Activated naive CD8-positive, alpha-beta T cell treated with anti-CD3 and anti-CD28 coated beads, Interleukin-2, amount 10 ng/mL, durations not matched to agents 7 days and 5 days (primary cell): ENCODE measurements around the gene OR11L1. TPM values are rescaled to one million over a fixed set of nuclear protein-coding genes. Genes with fewer than 3 reads are reported as not detected.

Experiments used
- ATAC-seq: fragments of 150-1000 bp; cut with Tn5 transposase; one replicate; pipeline ENCODE4 v1.10.0; 2021; ENCODE audit warnings: low read depth, moderate library complexity
- POLR2A ChIA-PET: fragments of 350-600 bp; sonication (Branson Sonifier 250); formaldehyde crosslinking; loops from one replicate; lab custom pipeline; 2021; ENCODE audit warnings: antibody characterized with exemption; lab: Charles Lee
- DNase-seq: peaks from one replicate; pipeline ENCODE4 v3.0.0; 2021
- H3K27ac Mint-ChIP-seq: one replicate; pipeline ENCODE4 v1.8.0; 2022; ENCODE audit warnings: mild to moderate bottlenecking, mixed read lengths
- H3K27me3 Mint-ChIP-seq: one replicate; pipeline ENCODE4 v1.8.0; 2022; ENCODE audit warnings: mild to moderate bottlenecking, moderate library complexity, mixed read lengths
- H3K36me3 Mint-ChIP-seq: one replicate; pipeline ENCODE4 v1.8.0; 2021; ENCODE audit warnings: mild to moderate bottlenecking, mixed read lengths
- H3K4me1 Mint-ChIP-seq: one replicate; pipeline ENCODE4 v1.8.0; 2021; ENCODE audit warnings: mixed read lengths
- H3K4me3 Mint-ChIP-seq: one replicate; pipeline ENCODE4 v1.8.0; 2022; ENCODE audit warnings: mild to moderate bottlenecking, moderate library complexity, mixed read lengths
- H3K9me3 Mint-ChIP-seq: one replicate; pipeline ENCODE4 v1.8.0; 2021; ENCODE audit warnings: mixed read lengths
- total RNA-seq, 2 experiments: library from RNA; stranded (reverse); gene quantifications; one replicate each; pipeline ENCODE4 v1.2.3, GENCODE V29; 2021

Gene OR11L1
- not detected for total RNA-seq

GRCh38 chr1:247841796-247842195, at the start of gene OR11L1:
Gene OR11L1 (minus strand): TSS chr1:247841896. CDS start chr1:247841896, 0 bp downstream.
- peaks cover 3% of the 10 kb centered on the region for H3K4me1 Mint-ChIP-seq
- no peak for DNase-seq
- H3K36me3 Mint-ChIP-seq, result no peaks in the 10 kb centered on the region
- no peak within 1 kb of the TSS for H3K27ac Mint-ChIP-seq
- POLR2A ChIA-PET, result no interaction called here
- no peak for ATAC-seq
- H3K9me3 Mint-ChIP-seq, result no peaks in the 10 kb centered on the region
- H3K27me3 Mint-ChIP-seq, result no peaks in the 10 kb centered on the region
- H3K4me3 Mint-ChIP-seq, result no peak within 1 kb of the TSS

- no peak overlapping the region for H3K4me3 Mint-ChIP-seq
- no peak for ATAC-seq
- no peaks in the 10 kb centered on the region for H3K36me3 Mint-ChIP-seq
- H3K4me1 Mint-ChIP-seq, result no peaks in the 10 kb centered on the region
- H3K27me3 Mint-ChIP-seq, result no peaks in the 10 kb centered on the region
- DNase-seq, result no peak
- no peak overlapping the region for H3K27ac Mint-ChIP-seq
- no peaks in the 10 kb centered on the region for H3K9me3 Mint-ChIP-seq
- POLR2A ChIA-PET, result no interaction called here
These were observed 43.2 kb upstream of the OR11L1 start for GRCh38 chr1:247884797-247885413.

GRCh38 chr1:247883346-247883745, 41.6 kb upstream of the OR11L1 start:
- ATAC-seq (no peak), DNase-seq (no peak)
- no peak overlapping the region for H3K4me3 Mint-ChIP-seq
- H3K4me1 Mint-ChIP-seq, result no peaks in the 10 kb centered on the region
- no peaks in the 10 kb centered on the region for H3K27me3 Mint-ChIP-seq
- no peaks in the 10 kb centered on the region for H3K9me3 Mint-ChIP-seq
- no peaks in the 10 kb centered on the region for H3K36me3 Mint-ChIP-seq
- POLR2A ChIA-PET, result no interaction called here
- no peak overlapping the region for H3K27ac Mint-ChIP-seq

- ATAC-seq, result no peak
- Mint-ChIP-seq H3K4me1 (no peaks in the 10 kb centered on the region), H3K27me3 (peaks cover 7% of the 10 kb centered on the region), H3K9me3 (no peaks in the 10 kb centered on the region), H3K36me3 (no peaks in the 10 kb centered on the region), H3K4me3 (no peak overlapping the region), H3K27ac (no peak overlapping the region)
- DNase-seq, result no peak
- POLR2A ChIA-PET, result no interaction called here
These were observed 23.7 kb upstream of the OR11L1 start for GRCh38 chr1:247865416-247865815.

- no peak for DNase-seq
- Mint-ChIP-seq H3K9me3 (no peaks in the 10 kb centered on the region), H3K27ac (no peak overlapping the region), H3K4me3 (no peak overlapping the region), H3K36me3 (no peaks in the 10 kb centered on the region), H3K4me1 (no peaks in the 10 kb centered on the region), H3K27me3 (peaks cover 7% of the 10 kb centered on the region)
- no peak for ATAC-seq
- POLR2A ChIA-PET, result no interaction called here
These were observed 22.9 kb upstream of the OR11L1 start for GRCh38 chr1:247864644-247865043.

- no peak for ATAC-seq
These were observed 21.1 kb upstream of the OR11L1 start for GRCh38 chr1:247862756-247863155.

GRCh38 chr1:247857985-247858619, 16.4 kb upstream of the OR11L1 start:
- peaks cover 8% of the 10 kb centered on the region for H3K4me1 Mint-ChIP-seq
- H3K27ac Mint-ChIP-seq, result no peak overlapping the region
- ATAC-seq, result peak; percentile 6
- peaks cover 31% of the 10 kb centered on the region for H3K27me3 Mint-ChIP-seq
- no peaks in the 10 kb centered on the region for H3K9me3 Mint-ChIP-seq
- no peaks in the 10 kb centered on the region for H3K36me3 Mint-ChIP-seq
- POLR2A ChIA-PET, result no interaction called here
- peak overlapping the region; percentile 78 for H3K4me3 Mint-ChIP-seq
- DNase-seq, result no peak

More at GRCh38 chr1:247862756-247863155, 21.1 kb upstream of the OR11L1 start:
- POLR2A ChIA-PET, result no interaction called here
- Mint-ChIP-seq H3K27ac (no peak overlapping the region), H3K4me3 (no peak overlapping the region), H3K9me3 (no peaks in the 10 kb centered on the region), H3K27me3 (peaks cover 20% of the 10 kb centered on the region), H3K36me3 (no peaks in the 10 kb centered on the region), H3K4me1 (peaks cover 5% of the 10 kb centered on the region)
- DNase-seq, result no peak

- POLR2A ChIA-PET, result no interaction called here
- peak; percentile 63 for DNase-seq
- Mint-ChIP-seq H3K36me3 (no peaks in the 10 kb centered on the region), H3K9me3 (no peaks in the 10 kb centered on the region), H3K4me1 (peaks cover 8% of the 10 kb centered on the region), H3K27me3 (peaks cover 31% of the 10 kb centered on the region), H3K4me3 (peak within 1 kb of the TSS; percentile 78), H3K27ac (peak within 1 kb of the TSS; percentile 36)
- peak; percentile 83 for ATAC-seq
These were observed 15.6 kb upstream of the OR11L1 start, which contains the start of gene TRIM58 for GRCh38 chr1:247857069-247857984. Gene TRIM58 (plus strand): TSS chr1:247857187. CDS start chr1:247857247, 60 bp downstream.

- Mint-ChIP-seq H3K36me3 (no peaks in the 10 kb centered on the region), H3K27ac (no peak overlapping the region), H3K4me1 (peaks cover 8% of the 10 kb centered on the region), H3K9me3 (no peaks in the 10 kb centered on the region), H3K27me3 (peaks cover 28% of the 10 kb centered on the region), H3K4me3 (no peak overlapping the region)
- POLR2A ChIA-PET, result no interaction called here
- DNase-seq (no peak), ATAC-seq (no peak)
These were observed 14.2 kb upstream of the OR11L1 start for GRCh38 chr1:247855911-247856310.

- ATAC-seq, result no peak
- POLR2A ChIA-PET, result no interaction called here
- Mint-ChIP-seq H3K4me1 (peaks cover 8% of the 10 kb centered on the region), H3K9me3 (no peaks in the 10 kb centered on the region), H3K4me3 (no peak overlapping the region), H3K27me3 (peaks cover 24% of the 10 kb centered on the region), H3K36me3 (no peaks in the 10 kb centered on the region), H3K27ac (no peak overlapping the region)
- no peak for DNase-seq
These were observed 13.3 kb upstream of the OR11L1 start for GRCh38 chr1:247854899-247855545.

GRCh38 chr1:247849616-247850015, 7.9 kb upstream of the OR11L1 start:
- no peaks in the 10 kb centered on the region for H3K9me3 Mint-ChIP-seq
- H3K27ac Mint-ChIP-seq, result no peak overlapping the region
- no peaks in the 10 kb centered on the region for H3K36me3 Mint-ChIP-seq
- peaks cover 7% of the 10 kb centered on the region for H3K27me3 Mint-ChIP-seq
- no peak overlapping the region for H3K4me3 Mint-ChIP-seq
- no peak for DNase-seq
- no peaks in the 10 kb centered on the region for H3K4me1 Mint-ChIP-seq
- POLR2A ChIA-PET, result no interaction called here
- no peak for ATAC-seq

- no peaks in the 10 kb centered on the region for H3K4me1 Mint-ChIP-seq
- no peaks in the 10 kb centered on the region for H3K36me3 Mint-ChIP-seq
- POLR2A ChIA-PET, result no interaction called here
- no peak overlapping the region for H3K4me3 Mint-ChIP-seq
- DNase-seq (no peak), ATAC-seq (no peak)
- H3K27ac Mint-ChIP-seq, result no peak overlapping the region
- no peaks in the 10 kb centered on the region for H3K9me3 Mint-ChIP-seq
- H3K27me3 Mint-ChIP-seq, result peaks cover 6% of the 10 kb centered on the region
These were observed 6.7 kb upstream of the OR11L1 start for GRCh38 chr1:247848346-247848745.

- H3K27ac Mint-ChIP-seq, result no peak overlapping the region
- H3K27me3 Mint-ChIP-seq, result peaks cover 5% of the 10 kb centered on the region
- no peak for DNase-seq
- H3K36me3 Mint-ChIP-seq, result no peaks in the 10 kb centered on the region
- ATAC-seq, result no peak
- no peaks in the 10 kb centered on the region for H3K9me3 Mint-ChIP-seq
- POLR2A ChIA-PET, result no interaction called here
- H3K4me3 Mint-ChIP-seq, result no peak overlapping the region
- peaks cover 3% of the 10 kb centered on the region for H3K4me1 Mint-ChIP-seq
These were observed 4.0 kb upstream of the OR11L1 start for GRCh38 chr1:247845693-247846017.
